Adrenal gland (tissue), 5 donors: ENCODE results near the gene SPECC1L.

Experiments used
- POLR2A ChIP-seq, 2 donors: fragments of 450-650 bp; IDR thresholded peaks; one replicate each; pipeline ENCODE4 v1.6.1; 2017; ENCODE audit warnings: antibody characterized with exemption in 2 of 2, mild to moderate bottlenecking in 2 of 2, moderate library complexity in 1 of 2
- TF ChIP-seq, protein P1 (sequence below), 6 experiments: fragments of 450-650 bp in 4 of 6; fragments of 200-600 bp in 2 of 6; sonication (generic) in 1 of 6; IDR thresholded peaks; 1 replicate in 5 of 6; 2 replicates in 1 of 6; pipeline versions ENCODE4 v1.5.1 to v1.8.0; 2016 to 2021; ENCODE audit warnings: antibody characterized with exemption in 6 of 6, mild to moderate bottlenecking in 2 of 6, moderate library complexity in 1 of 6
- donor health status: DM: no; HTN: no; CAD: no.

DNA sequence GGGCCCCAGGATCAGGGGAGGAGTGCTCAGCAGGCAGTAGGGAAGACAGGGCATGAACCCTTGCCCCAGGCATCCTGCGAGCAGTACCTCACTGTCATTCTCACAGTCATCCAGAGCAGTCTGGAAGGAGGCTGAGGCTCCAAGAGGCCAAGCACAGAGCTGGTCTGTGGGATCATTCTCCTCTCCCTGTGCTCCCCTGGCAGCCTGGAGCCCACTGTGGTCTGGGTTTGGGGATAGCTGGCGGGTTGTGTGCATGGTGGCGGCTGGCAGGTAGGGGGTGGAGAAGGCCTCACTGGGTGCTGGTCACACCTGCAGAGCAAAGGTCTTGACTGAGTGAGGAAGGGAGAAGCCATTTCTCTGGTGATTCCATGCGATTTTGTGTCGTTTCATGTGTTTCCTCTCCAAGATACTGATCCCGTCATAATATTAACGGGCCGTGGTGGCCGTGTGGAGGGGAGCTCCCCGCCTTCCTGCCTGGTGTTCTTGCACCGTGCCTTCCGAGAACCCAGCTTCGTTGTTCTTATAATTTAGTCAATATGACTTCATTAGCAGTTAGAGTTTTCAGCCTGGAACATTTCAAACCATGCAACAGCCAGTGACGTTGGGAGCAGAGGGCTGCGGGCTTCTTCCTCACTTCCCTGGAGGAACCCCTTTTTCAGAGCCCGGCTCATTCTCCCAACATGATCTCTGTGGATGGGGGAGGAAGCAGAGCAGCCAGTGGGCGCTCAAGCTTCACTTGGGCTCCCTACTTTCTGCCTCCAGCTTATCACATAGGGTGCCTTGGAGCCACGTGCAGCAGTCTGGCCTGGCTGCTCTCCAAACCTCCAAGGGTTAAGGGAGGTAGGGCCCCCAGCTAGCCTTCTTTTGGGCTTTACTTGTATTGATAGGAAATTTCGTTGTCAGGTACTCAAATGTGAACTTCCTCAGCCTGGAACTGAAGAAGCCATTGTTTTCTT, 136.0 kb downstream of the SPECC1L start:
- TF ChIP-seq, protein P1, sequence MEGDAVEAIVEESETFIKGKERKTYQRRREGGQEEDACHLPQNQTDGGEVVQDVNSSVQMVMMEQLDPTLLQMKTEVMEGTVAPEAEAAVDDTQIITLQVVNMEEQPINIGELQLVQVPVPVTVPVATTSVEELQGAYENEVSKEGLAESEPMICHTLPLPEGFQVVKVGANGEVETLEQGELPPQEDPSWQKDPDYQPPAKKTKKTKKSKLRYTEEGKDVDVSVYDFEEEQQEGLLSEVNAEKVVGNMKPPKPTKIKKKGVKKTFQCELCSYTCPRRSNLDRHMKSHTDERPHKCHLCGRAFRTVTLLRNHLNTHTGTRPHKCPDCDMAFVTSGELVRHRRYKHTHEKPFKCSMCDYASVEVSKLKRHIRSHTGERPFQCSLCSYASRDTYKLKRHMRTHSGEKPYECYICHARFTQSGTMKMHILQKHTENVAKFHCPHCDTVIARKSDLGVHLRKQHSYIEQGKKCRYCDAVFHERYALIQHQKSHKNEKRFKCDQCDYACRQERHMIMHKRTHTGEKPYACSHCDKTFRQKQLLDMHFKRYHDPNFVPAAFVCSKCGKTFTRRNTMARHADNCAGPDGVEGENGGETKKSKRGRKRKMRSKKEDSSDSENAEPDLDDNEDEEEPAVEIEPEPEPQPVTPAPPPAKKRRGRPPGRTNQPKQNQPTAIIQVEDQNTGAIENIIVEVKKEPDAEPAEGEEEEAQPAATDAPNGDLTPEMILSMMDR (IDR thresholded peaks at IDR 0.05) = no peak
- no peak for TF ChIP-seq POLR2A (IDR thresholded peaks at IDR 0.05)
